ENCODE results near the gene RPTOR.

Gene RPTOR

GRCh38 chr17:80983545-80983944 is 438.9 kb downstream of the RPTOR start:
- Histone ChIP-seq H3K36me3 (no peaks in the 10 kb centered on the region), H3K27ac (no peak overlapping the region), H3K9me3 (replicated peaks in 1 of 11) (no peaks in the 10 kb centered on the region), H3K4me3 (no peak overlapping the region), H3K27me3 (peaks cover 51 to 94% (median 81%) of the 10 kb centered on the region in 11 experiments), H3K4me1 (peaks cover 27 to 51% (median 38%) of the 10 kb centered on the region in 10 experiments), H3K9ac (no peak overlapping the region), H4K20me1 (peaks cover 0 to 42% (median 18%) of the 10 kb centered on the region in 11 experiments; a peak in 13 of 22 replicates), H3K4me2 (peak overlapping the region in 1 of 11 experiments; percentile 21; a peak in 1 of 22 replicates)
- no peak for TF ChIP-seq Cebpa-rat (IDR thresholded peaks at IDR 0.05)

- Histone ChIP-seq H3K36me3 (no peaks in the 10 kb centered on the region), H3K4me2 (no peak overlapping the region), H3K4me3 (no peak overlapping the region), H3K9me3 (replicated peaks in 1 of 11) (no peaks in the 10 kb centered on the region), H3K4me1 (peaks cover 28 to 51% (median 37%) of the 10 kb centered on the region in 10 experiments), H4K20me1 (peaks cover 0 to 35% (median 18%) of the 10 kb centered on the region in 11 experiments; a peak in 13 of 22 replicates), H3K9ac (no peak overlapping the region), H3K27me3 (peaks cover 63 to 99% (median 90%) of the 10 kb centered on the region in 11 experiments), H3K27ac (no peak overlapping the region)
- no peak for TF ChIP-seq Cebpa-rat (IDR thresholded peaks at IDR 0.05)
These were observed 440.1 kb downstream of the RPTOR start for GRCh38 chr17:80984749-80985148.

GRCh38 chr17:80986046-80986445 is 441.4 kb downstream of the RPTOR start:
- peak overlapping the region in 10 of 11 experiments; percentile 73 to 90 (median 86); a peak in 14 of 22 replicates for H3K4me2 ChIP-seq
- H3K4me1 ChIP-seq, result peaks cover 30 to 45% (median 36%) of the 10 kb centered on the region in 10 experiments
- H3K4me3 ChIP-seq, result no peak overlapping the region
- no peak overlapping the region for H3K27ac ChIP-seq
- no peak overlapping the region; a peak in 1 of 22 replicates for H3K9ac ChIP-seq
- no peak for TF ChIP-seq Cebpa-rat (IDR thresholded peaks at IDR 0.05)
- H3K36me3 ChIP-seq, result no peaks in the 10 kb centered on the region
- H4K20me1 ChIP-seq, result peaks cover 0 to 35% (median 18%) of the 10 kb centered on the region in 11 experiments; a peak in 12 of 22 replicates
- no peaks in the 10 kb centered on the region for H3K9me3 ChIP-seq (replicated peaks in 1 of 11)
- peaks cover 68 to 99% (median 92%) of the 10 kb centered on the region in 11 experiments for H3K27me3 ChIP-seq

GRCh38 chr17:80986816-80987475 is 442.3 kb downstream of the RPTOR start:
- Histone ChIP-seq H3K27ac (no peak overlapping the region), H3K9me3 (replicated peaks in 1 of 11) (no peaks in the 10 kb centered on the region), H3K4me2 (peak overlapping the region; percentile 73 to 90 (median 85)), H3K9ac (peak overlapping the region in 7 of 11 experiments; percentile 20 to 56 (median 36); a peak in 8 of 22 replicates), H3K36me3 (no peaks in the 10 kb centered on the region), H3K4me3 (peak overlapping the region in 6 of 10 experiments; percentile 8 to 30 (median 15); a peak in 6 of 20 replicates), H3K27me3 (peaks cover 62 to 92% (median 87%) of the 10 kb centered on the region in 11 experiments), H4K20me1 (peaks cover 0 to 29% (median 18%) of the 10 kb centered on the region in 11 experiments; a peak in 12 of 22 replicates), H3K4me1 (peaks cover 32 to 50% (median 36%) of the 10 kb centered on the region in 10 experiments)
- TF ChIP-seq Cebpa-rat (IDR thresholded peaks at IDR 0.05), result no peak

GRCh38 chr17:80987941-80988461 is 443.4 kb downstream of the RPTOR start:
- Histone ChIP-seq H3K9ac (peak overlapping the region in 6 of 11 experiments; percentile 8 to 32 (median 23); a peak in 4 of 22 replicates), H3K27ac (no peak overlapping the region; a peak in 1 of 22 replicates), H3K4me1 (peaks cover 37 to 57% (median 41%) of the 10 kb centered on the region in 10 experiments), H3K27me3 (peaks cover 52 to 92% (median 87%) of the 10 kb centered on the region in 11 experiments), H4K20me1 (peaks cover 0 to 30% (median 21%) of the 10 kb centered on the region in 11 experiments; a peak in 17 of 22 replicates), H3K9me3 (replicated peaks in 1 of 11) (no peaks in the 10 kb centered on the region), H3K4me3 (peak overlapping the region in 3 of 10 experiments; percentile 17; a peak in 2 of 20 replicates), H3K4me2 (peak overlapping the region; percentile 73 to 90 (median 85); a peak in 21 of 22 replicates), H3K36me3 (no peaks in the 10 kb centered on the region)
- no peak for TF ChIP-seq Cebpa-rat (IDR thresholded peaks at IDR 0.05)

GRCh38 chr17:80989586-80989913 is 444.9 kb downstream of the RPTOR start:
- H3K4me3 ChIP-seq, result no peak overlapping the region
- H3K4me1 ChIP-seq, result peaks cover 44 to 57% (median 49%) of the 10 kb centered on the region in 10 experiments
- H3K27ac ChIP-seq, result no peak overlapping the region
- no peak overlapping the region for H3K9ac ChIP-seq
- peaks cover 46 to 77% (median 73%) of the 10 kb centered on the region in 11 experiments for H3K27me3 ChIP-seq
- H3K4me2 ChIP-seq, result peak overlapping the region; percentile 31 to 90 (median 62); a peak in 19 of 22 replicates
- TF ChIP-seq Cebpa-rat (IDR thresholded peaks at IDR 0.05), result no peak
- H4K20me1 ChIP-seq, result peaks cover 0 to 44% (median 35%) of the 10 kb centered on the region in 11 experiments; a peak in 19 of 22 replicates
- H3K36me3 ChIP-seq, result peaks cover 0 to 9% (median 0%) of the 10 kb centered on the region in 11 experiments; a peak in 2 of 22 replicates
- H3K9me3 ChIP-seq (replicated peaks in 1 of 11), result no peaks in the 10 kb centered on the region

- Histone ChIP-seq H3K4me3 (peak overlapping the region; percentile 84 to 100 (median 99)), H3K9me3 (replicated peaks in 1 of 11) (no peaks in the 10 kb centered on the region), H3K4me2 (peak overlapping the region; percentile 80 to 100 (median 96)), H4K20me1 (peaks cover 0 to 54% (median 36%) of the 10 kb centered on the region in 11 experiments; a peak in 19 of 22 replicates), H3K27ac (peak overlapping the region; percentile 75 to 87 (median 83); a peak in 19 of 22 replicates), H3K9ac (peak overlapping the region; percentile 89 to 98 (median 93)), H3K4me1 (peaks cover 40 to 54% (median 47%) of the 10 kb centered on the region in 10 experiments), H3K27me3 (peaks cover 38 to 62% (median 58%) of the 10 kb centered on the region in 11 experiments), H3K36me3 (peaks cover 12 to 22% (median 12%) of the 10 kb centered on the region in 11 experiments)
- no peak for TF ChIP-seq Cebpa-rat (IDR thresholded peaks at IDR 0.05)
These were observed 446.4 kb downstream of the RPTOR start for GRCh38 chr17:80990921-80991644.

GRCh38 chr17:80991645-80992076 is 447.0 kb downstream of the RPTOR start, which contains the start of gene CHMP6:
CHMP6 (plus strand) TSS chr17:80991841; CDS start chr17:80991919, 78 bp downstream.
- peak within 1 kb of the TSS; percentile 75 to 87 (median 83) for H3K27ac ChIP-seq
- peaks cover 18 to 28% (median 18%) of the 10 kb centered on the region in 11 experiments for H3K36me3 ChIP-seq
- H3K4me2 ChIP-seq, result peak within 1 kb of the TSS; percentile 83 to 100 (median 97)
- peak within 1 kb of the TSS; percentile 89 to 98 (median 93) for H3K9ac ChIP-seq
- H3K4me1 ChIP-seq, result peaks cover 34 to 48% (median 41%) of the 10 kb centered on the region in 10 experiments
- no peaks in the 10 kb centered on the region for H3K9me3 ChIP-seq (replicated peaks in 1 of 11)
- H3K27me3 ChIP-seq, result peaks cover 32 to 56% (median 52%) of the 10 kb centered on the region in 11 experiments
- no peak for TF ChIP-seq Cebpa-rat (IDR thresholded peaks at IDR 0.05)
- peaks cover 0 to 58% (median 35%) of the 10 kb centered on the region in 11 experiments; a peak in 19 of 22 replicates for H4K20me1 ChIP-seq
- peak within 1 kb of the TSS; percentile 84 to 100 (median 99) for H3K4me3 ChIP-seq

Measured in BLaER1 treated with 17β-estradiol and CSF1 and Interleukin-3, amounts not matched to agents 10 nM and 100 nM (cell line).